HEK293 (cell line): Measurements from ENCODE around the gene C17orf58.
"Not testable (repeated sequence)": the region's sequence is repeated elsewhere in the genome, so short reads cannot be mapped to it uniquely, and the experiment has no call there.

Experiments
- CTCF ChIA-PET: fragments of 350-600 bp; formaldehyde crosslinking; extraction: SDS; loops from one replicate; lab custom pipeline; 2021; ENCODE audit warnings: antibody characterized with exemption; lab: Yijun Ruan, JAX
- POLR2A ChIA-PET: fragments of 300-600 bp; formaldehyde crosslinking; extraction: SDS; loops from one replicate; lab custom pipeline; 2020; ENCODE audit warnings: antibody characterized with exemption, inconsistent platforms; lab: Yijun Ruan, JAX
- H3K27ac ChIP-seq: fragments of 200-500 bp; sonication (Bioruptor generic); 2 replicates; pipeline ENCODE4 v1.5.1; 2014; ENCODE audit warnings: low read depth, low read length, control low read depth, inconsistent platforms; ENCODE audit errors: extremely low read depth
- H3K36me3 ChIP-seq, 2 experiments: fragments of 200-500 bp in 1 of 2; sonication (Bioruptor generic) in 1 of 2; 1 replicate in 1 of 2; 2 replicates in 1 of 2; pipeline ENCODE4 v1.5.1; 2014 to 2017; ENCODE audit warnings: inconsistent platforms in 2 of 2, low read length in 2 of 2; ENCODE audit not compliant: control insufficient read depth in 2 of 2, insufficient read depth in 1 of 2
- H3K4me1 ChIP-seq: fragments of 200-500 bp; sonication (Bioruptor generic); 2 replicates; pipeline ENCODE4 v1.5.1; 2014; ENCODE audit warnings: mild to moderate bottlenecking, low read length, inconsistent platforms; ENCODE audit not compliant: control insufficient read depth, insufficient read depth
- H3K4me3 ChIP-seq: 2 replicates; pipeline ENCODE4 v1.5.1; 2011; ENCODE audit warnings: low read depth, mild to moderate bottlenecking, control low read depth, low read length, moderate library complexity
- H3K9me3 ChIP-seq: fragments of 200-500 bp; sonication (Bioruptor generic); 2 replicates; pipeline ENCODE4 v1.5.1; 2014; ENCODE audit warnings: low read depth, low read length, inconsistent platforms; ENCODE audit not compliant: control insufficient read depth, insufficient read depth
- CTCF ChIP-seq: fragments of 450-650 bp; formaldehyde crosslinking; IDR thresholded peaks from 2 replicates; pipeline ENCODE4 v1.5.1; 2016; ENCODE audit warnings: missing biosample characterization, missing genetic modification characterization
- GLI4 ChIP-seq: fragments of 450-650 bp; formaldehyde crosslinking; IDR thresholded peaks from 2 replicates; pipeline ENCODE4 v1.5.1; 2016; ENCODE audit warnings: missing biosample characterization, missing genetic modification characterization
- HOXC10 ChIP-seq: sonication (generic); formaldehyde crosslinking; IDR thresholded peaks from 2 replicates; pipeline ENCODE4 v1.8.1; 2023; ENCODE audit warnings: mild to moderate bottlenecking, missing genetic modification reagents
- KLF8 ChIP-seq: fragments of 450-650 bp; formaldehyde crosslinking; IDR thresholded peaks from 2 replicates; pipeline ENCODE4 v1.5.1; 2016; ENCODE audit warnings: missing biosample characterization, missing genetic modification characterization
- PRDM4 ChIP-seq: fragments of 450-650 bp; formaldehyde crosslinking; IDR thresholded peaks from 2 replicates; pipeline ENCODE4 v1.5.1; 2017; ENCODE audit warnings: missing biosample characterization, missing genetic modification characterization
- ZBTB17 ChIP-seq: fragments of 450-650 bp; formaldehyde crosslinking; IDR thresholded peaks from 2 replicates; pipeline ENCODE4 v1.5.1; 2016; ENCODE audit warnings: missing biosample characterization, missing genetic modification characterization
- ZNF132 ChIP-seq: fragments of 450-650 bp; formaldehyde crosslinking; IDR thresholded peaks from 2 replicates; pipeline ENCODE4 v1.5.1; 2017; ENCODE audit warnings: missing biosample characterization, missing genetic modification characterization, borderline replicate concordance
- ZNF175 ChIP-seq: fragments of 450-650 bp; formaldehyde crosslinking; IDR thresholded peaks from 2 replicates; pipeline ENCODE4 v1.5.1; 2016; ENCODE audit warnings: missing biosample characterization, missing genetic modification characterization
- ZNF2 ChIP-seq: fragments of 450-650 bp; formaldehyde crosslinking; IDR thresholded peaks from 2 replicates; pipeline ENCODE4 v1.5.1; 2016; ENCODE audit warnings: missing biosample characterization, missing genetic modification characterization
- ZNF37A ChIP-seq: fragments of 450-650 bp; IDR thresholded peaks from 2 replicates; pipeline ENCODE4 v1.5.1; 2018; ENCODE audit warnings: missing biosample characterization, missing genetic modification characterization
- ZNF600 ChIP-seq: fragments of 450-650 bp; formaldehyde crosslinking; IDR thresholded peaks from 2 replicates; pipeline ENCODE4 v1.5.1; 2016; ENCODE audit warnings: missing biosample characterization, missing genetic modification characterization
- ZNF629 ChIP-seq: fragments of 450-650 bp; formaldehyde crosslinking; IDR thresholded peaks from 2 replicates; pipeline ENCODE4 v1.5.1; 2017; ENCODE audit warnings: missing biosample characterization, missing genetic modification characterization
- ZNF654 ChIP-seq: fragments of 450-650 bp; formaldehyde crosslinking; IDR thresholded peaks from 2 replicates; pipeline ENCODE4 v1.5.1; 2016; ENCODE audit warnings: low read depth, missing biosample characterization, missing genetic modification characterization
- ZNF664 ChIP-seq: fragments of 450-650 bp; formaldehyde crosslinking; IDR thresholded peaks from 2 replicates; pipeline ENCODE4 v1.5.1; 2016; ENCODE audit warnings: missing biosample characterization, missing genetic modification characterization
- ZNF777 ChIP-seq: fragments of 450-650 bp; formaldehyde crosslinking; IDR thresholded peaks from 2 replicates; pipeline ENCODE4 v1.5.1; 2017; ENCODE audit warnings: missing biosample characterization, missing genetic modification characterization, borderline replicate concordance
- ZSCAN30 ChIP-seq: fragments of 450-650 bp; IDR thresholded peaks from 2 replicates; pipeline ENCODE4 v1.5.1; 2018; ENCODE audit warnings: missing biosample characterization, mild to moderate bottlenecking, missing genetic modification characterization, moderate library complexity
- ZSCAN5A ChIP-seq: fragments of 450-650 bp; formaldehyde crosslinking; IDR thresholded peaks from 2 replicates; pipeline ENCODE4 v1.5.1; 2016; ENCODE audit warnings: missing biosample characterization, missing genetic modification characterization
- ZXDB ChIP-seq: fragments of 450-650 bp; formaldehyde crosslinking; IDR thresholded peaks from 2 replicates; pipeline ENCODE4 v1.5.1; 2016; ENCODE audit warnings: missing biosample characterization, missing genetic modification characterization

Gene C17orf58

GRCh38 chr17:67974598-67975066, 21.6 kb downstream of the C17orf58 start:
- Histone ChIP-seq H3K36me3 (peaks cover 23 to 34% of the 10 kb centered on the region in 2 experiments), H3K27ac (no peak overlapping the region), H3K4me1 (no peaks in the 10 kb centered on the region), H3K4me3 (no peak overlapping the region), H3K9me3 (no peaks in the 10 kb centered on the region)
- TF ChIP-seq ZNF654, result no peak
- CTCF ChIA-PET, result interaction anchor here (0.5 to 0.9 kb wide), 3 partner anchors 15 to 256 kb away, joined by 3 read pairs; no protein-coding TSS in a partner anchor
- POLR2A ChIA-PET, result interaction anchor here (0.7 kb wide), 1 partner anchor 13 kb away, joined by 3 read pairs; no protein-coding TSS in a partner anchor

GRCh38 chr17:67974185-67974584, 22.1 kb downstream of the C17orf58 start:
- CTCF ChIA-PET, result interaction anchor here (0.5 to 0.9 kb wide), 2 partner anchors 15 to 256 kb away, joined by 3 read pairs; no protein-coding TSS in a partner anchor

GRCh38 chr17:67970783-67971182, 25.5 kb downstream of the C17orf58 start:
- Histone ChIP-seq H3K36me3 (peaks cover 33 to 45% of the 10 kb centered on the region in 2 experiments), H3K27ac (no peak overlapping the region), H3K4me1 (no peaks in the 10 kb centered on the region), H3K4me3 (no peak overlapping the region), H3K9me3 (no peaks in the 10 kb centered on the region)
- TF ChIP-seq ZNF664 (tag by site-specific recombination) (peak; percentile 2; the same call in 1 of the 2 replicates), ZSCAN5A (no peak)
- ChIA-PET CTCF (interaction anchor here (0.6 kb wide), 1 partner anchor 127 kb away, joined by 3 read pairs; no protein-coding TSS in a partner anchor), POLR2A (no interaction called here)

More at GRCh38 chr17:67974185-67974584, 22.1 kb downstream of the C17orf58 start:
- Histone ChIP-seq H3K36me3 (peaks cover 23 to 35% of the 10 kb centered on the region in 2 experiments), H3K27ac (no peak overlapping the region), H3K9me3 (no peaks in the 10 kb centered on the region), H3K4me3 (no peak overlapping the region)
- POLR2A ChIA-PET, result no interaction called here
- TF ChIP-seq ZNF2 (tag by site-specific recombination), result no peak
- no peak for TF ChIP-seq ZNF37A
- no peak for TF ChIP-seq ZNF175 (tag by site-specific recombination)
- no peak for TF ChIP-seq ZXDB (tag by site-specific recombination)
- TF ChIP-seq ZNF132 (tag by site-specific recombination), result no peak
- no peak for TF ChIP-seq HOXC10 (CRISPR knock-in tag)
- TF ChIP-seq ZSCAN30 (tag by site-specific recombination), result no peak
- TF ChIP-seq PRDM4 (tag by site-specific recombination), result no peak
- TF ChIP-seq GLI4 (tag by site-specific recombination), result no peak
- TF ChIP-seq ZNF777, result no peak
- no peak for TF ChIP-seq ZBTB17 (tag by site-specific recombination)
- TF ChIP-seq, all 188 proteins: peak for 0
- no peaks in the 10 kb centered on the region for H3K4me1 ChIP-seq

- H3K36me3 ChIP-seq, result peaks cover 49 to 60% of the 10 kb centered on the region in 2 experiments
- TF ChIP-seq CTCF (0 out of 2 replicates have a peak, but pooled peaks have one; percentile 39), KLF8 (tag by site-specific recombination) (0 out of 2 replicates have a peak, but pooled peaks have one; percentile 26), ZNF629 (peak; percentile 27; the same call in 1 of the 2 replicates), ZNF600 (tag by site-specific recombination) (peak; percentile 70), ZNF654 (peak; percentile 67)
- TF ChIP-seq, all 188 proteins: peak for 5; not testable (repeated sequence) for 183
- H3K9me3 ChIP-seq, H3K4me1 ChIP-seq, H3K27ac ChIP-seq, POLR2A ChIA-PET, H3K4me3 ChIP-seq: not testable (repeated sequence)
- CTCF ChIA-PET, result interaction anchor here (0.6 to 2.2 kb wide), 11 partner anchors 10 to 501 kb away, joined by 3 to 11 read pairs (median 5); no protein-coding TSS in a partner anchor
These were observed 33.1 kb downstream of the C17orf58 start for GRCh38 chr17:67963145-67963572.

GRCh38 chr17:67962156-67962555, 34.1 kb downstream of the C17orf58 start:
- POLR2A ChIA-PET, H3K27ac ChIP-seq, H3K9me3 ChIP-seq, H3K4me3 ChIP-seq, H3K4me1 ChIP-seq: not testable (repeated sequence)
- peaks cover 52 to 61% of the 10 kb centered on the region in 2 experiments for H3K36me3 ChIP-seq
- CTCF ChIA-PET, result interaction anchor here (1.1 kb wide), 1 partner anchor 13 kb away, joined by 3 read pairs; no protein-coding TSS in a partner anchor
